Caco-2 (cell line): ENCODE data around the gene CACNA1C. TPM values are rescaled to one million over a fixed set of nuclear protein-coding genes. Genes with fewer than 3 reads are reported as not detected.

Experiments used
- BruUV-seq: library from RNA; stranded (reverse); fragments of 400-500 nt; replicated peaks from 2 replicates; lab custom pipeline; 2021; lab: Mats Ljungman, UMichigan
- CTCF ChIA-PET: fragments of 300-600 bp; sonication (Branson Sonifier 250); formaldehyde crosslinking; loops from one replicate; lab custom pipeline; 2022; ENCODE audit warnings: antibody characterized with exemption; lab: Charles Lee
- POLR2A ChIA-PET: fragments of 300-600 bp; sonication (Branson Sonifier 250); formaldehyde crosslinking; loops from one replicate; lab custom pipeline; 2022; ENCODE audit warnings: antibody characterized with exemption; lab: Charles Lee
- DNase-seq, 2 experiments: peaks; one replicate each; pipeline versions ENCODE4 v3.0.0 to v3.0.0-alpha.2; 2020 to 2022
- H3K27me3 ChIP-seq: replicated peaks from 2 replicates; pipeline ENCODE4 v1.6.0; 2011; ENCODE audit warnings: low read length; ENCODE audit not compliant: control insufficient read depth, insufficient read depth
- H3K36me3 ChIP-seq: 2 replicates; pipeline ENCODE4 v1.5.1; 2011; ENCODE audit warnings: low read length; ENCODE audit not compliant: control insufficient read depth, insufficient read depth
- H3K4me1 ChIP-seq: fragments of 250-450 bp; sonication (Bioruptor Pico); 2 replicates; pipeline ENCODE4 v1.5.1; 2020; ENCODE audit warnings: mild to moderate bottlenecking
- H3K4me3 ChIP-seq: 2 replicates; pipeline ENCODE4 v1.5.1; 2011; ENCODE audit warnings: low read depth, mild to moderate bottlenecking, control low read depth, low read length
- H3K9me3 ChIP-seq: fragments of 250-450 bp; sonication (Bioruptor Pico); 2 replicates; pipeline ENCODE4 v1.5.1; 2020; ENCODE audit warnings: mild to moderate bottlenecking, moderate library complexity
- H3K27ac Mint-ChIP-seq: one replicate; pipeline ENCODE4 v1.8.0; 2022; ENCODE audit warnings: mixed read lengths; ENCODE audit not compliant: unreplicated experiment
- H3K27me3 Mint-ChIP-seq: one replicate; pipeline ENCODE4 v1.8.0; 2022; ENCODE audit warnings: mixed read lengths; ENCODE audit not compliant: insufficient read depth, unreplicated experiment
- H3K36me3 Mint-ChIP-seq: one replicate; pipeline ENCODE4 v1.8.0; 2022; ENCODE audit warnings: mild to moderate bottlenecking, mixed read lengths; ENCODE audit not compliant: insufficient read depth, unreplicated experiment
- H3K4me1 Mint-ChIP-seq: one replicate; pipeline ENCODE4 v1.8.0; 2022; ENCODE audit warnings: low read depth, mixed read lengths; ENCODE audit not compliant: unreplicated experiment
- H3K4me3 Mint-ChIP-seq: one replicate; pipeline ENCODE4 v1.8.0; 2022; ENCODE audit warnings: mild to moderate bottlenecking, moderate library complexity, mixed read lengths; ENCODE audit not compliant: unreplicated experiment
- H3K9me3 Mint-ChIP-seq: one replicate; pipeline ENCODE4 v1.8.0; 2022; ENCODE audit warnings: mixed read lengths; ENCODE audit not compliant: unreplicated experiment
- intact Hi-C: fragments of 100-400 bp; cut with micrococcal nuclease; formaldehyde crosslinking; loops from one replicate; pipeline ENCODE4 v1.10.0; 2022; ENCODE audit not compliant: unreplicated experiment
- total RNA-seq: library from RNA; stranded (reverse); gene quantifications from 2 replicates; pipeline ENCODE4 v1.2.3, GENCODE V29; 2022
- TF ChIP-seq, protein P1 (sequence below), 2 experiments: fragments of 200-600 bp in 1 of 2; IDR thresholded peaks; 1 replicate in 1 of 2; 2 replicates in 1 of 2; pipeline versions ENCODE4 v1.5.1 to v1.8.0; 2011 to 2022; ENCODE audit warnings: antibody characterized with exemption in 1 of 2, control low read depth in 1 of 2, inconsistent platforms in 1 of 2, low read depth in 1 of 2, low read length in 1 of 2, mild to moderate bottlenecking in 1 of 2, moderate library complexity in 1 of 2; ENCODE audit not compliant: insufficient read depth in 1 of 2, severe bottlenecking in 1 of 2, unreplicated experiment in 1 of 2

CACNA1C gene
- total RNA-seq, 1 experiment from 2014 or later, result not detected

DNA sequence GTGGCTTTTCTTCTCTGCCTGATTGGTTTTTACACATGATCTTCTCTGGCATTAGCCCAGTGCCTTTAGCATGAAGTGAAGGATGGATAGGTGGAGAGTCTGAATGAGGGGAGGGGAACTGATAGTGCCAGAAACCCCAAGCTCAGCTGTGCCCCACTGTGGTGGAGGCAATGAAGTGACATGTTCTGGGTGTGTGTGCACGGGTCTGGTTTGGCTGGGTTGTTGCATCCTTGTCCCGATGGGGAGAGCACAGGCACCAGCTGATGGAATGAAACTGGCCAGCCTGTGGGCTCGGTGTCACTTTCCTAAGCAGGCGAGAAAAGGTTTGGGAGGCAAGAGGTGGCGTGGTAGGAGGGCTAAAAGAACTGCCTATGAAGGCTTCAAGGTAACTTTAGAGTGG is 65.3 kb downstream of the CACNA1C start:
- no peaks in the 10 kb centered on the region for H3K9me3 Mint-ChIP-seq
- H3K36me3 ChIP-seq, result no peaks in the 10 kb centered on the region
- no peak overlapping the region for H3K4me3 Mint-ChIP-seq
- H3K36me3 Mint-ChIP-seq, result no peaks in the 10 kb centered on the region
- TF ChIP-seq, protein P1, sequence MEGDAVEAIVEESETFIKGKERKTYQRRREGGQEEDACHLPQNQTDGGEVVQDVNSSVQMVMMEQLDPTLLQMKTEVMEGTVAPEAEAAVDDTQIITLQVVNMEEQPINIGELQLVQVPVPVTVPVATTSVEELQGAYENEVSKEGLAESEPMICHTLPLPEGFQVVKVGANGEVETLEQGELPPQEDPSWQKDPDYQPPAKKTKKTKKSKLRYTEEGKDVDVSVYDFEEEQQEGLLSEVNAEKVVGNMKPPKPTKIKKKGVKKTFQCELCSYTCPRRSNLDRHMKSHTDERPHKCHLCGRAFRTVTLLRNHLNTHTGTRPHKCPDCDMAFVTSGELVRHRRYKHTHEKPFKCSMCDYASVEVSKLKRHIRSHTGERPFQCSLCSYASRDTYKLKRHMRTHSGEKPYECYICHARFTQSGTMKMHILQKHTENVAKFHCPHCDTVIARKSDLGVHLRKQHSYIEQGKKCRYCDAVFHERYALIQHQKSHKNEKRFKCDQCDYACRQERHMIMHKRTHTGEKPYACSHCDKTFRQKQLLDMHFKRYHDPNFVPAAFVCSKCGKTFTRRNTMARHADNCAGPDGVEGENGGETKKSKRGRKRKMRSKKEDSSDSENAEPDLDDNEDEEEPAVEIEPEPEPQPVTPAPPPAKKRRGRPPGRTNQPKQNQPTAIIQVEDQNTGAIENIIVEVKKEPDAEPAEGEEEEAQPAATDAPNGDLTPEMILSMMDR (IDR thresholded peaks at IDR 0.05; ENCODE audit: insufficient read depth in 1 of 2, low read depth in 1 of 2, low read length in 1 of 2, severe bottlenecking in 1 of 2, unreplicated experiment in 1 of 2), result peak in 1 of 2 experiments; percentile 20
- DNase-seq, result no peak
- no peaks in the 10 kb centered on the region for H3K27me3 ChIP-seq
- H3K27me3 Mint-ChIP-seq, result peaks cover 7% of the 10 kb centered on the region
- no TSS peak for BruUV-seq
- no peak overlapping the region for H3K4me3 ChIP-seq
- no peaks in the 10 kb centered on the region for H3K4me1 Mint-ChIP-seq
- ChIA-PET POLR2A (no interaction called here), CTCF (no interaction called here)
- intact Hi-C loops, result no loop called here
- H3K4me1 ChIP-seq, result peaks cover 4% of the 10 kb centered on the region; the same call in 1 of the 2 replicates
- H3K27ac Mint-ChIP-seq, result no peak overlapping the region
- H3K9me3 ChIP-seq, result no peaks in the 10 kb centered on the region

DNA sequence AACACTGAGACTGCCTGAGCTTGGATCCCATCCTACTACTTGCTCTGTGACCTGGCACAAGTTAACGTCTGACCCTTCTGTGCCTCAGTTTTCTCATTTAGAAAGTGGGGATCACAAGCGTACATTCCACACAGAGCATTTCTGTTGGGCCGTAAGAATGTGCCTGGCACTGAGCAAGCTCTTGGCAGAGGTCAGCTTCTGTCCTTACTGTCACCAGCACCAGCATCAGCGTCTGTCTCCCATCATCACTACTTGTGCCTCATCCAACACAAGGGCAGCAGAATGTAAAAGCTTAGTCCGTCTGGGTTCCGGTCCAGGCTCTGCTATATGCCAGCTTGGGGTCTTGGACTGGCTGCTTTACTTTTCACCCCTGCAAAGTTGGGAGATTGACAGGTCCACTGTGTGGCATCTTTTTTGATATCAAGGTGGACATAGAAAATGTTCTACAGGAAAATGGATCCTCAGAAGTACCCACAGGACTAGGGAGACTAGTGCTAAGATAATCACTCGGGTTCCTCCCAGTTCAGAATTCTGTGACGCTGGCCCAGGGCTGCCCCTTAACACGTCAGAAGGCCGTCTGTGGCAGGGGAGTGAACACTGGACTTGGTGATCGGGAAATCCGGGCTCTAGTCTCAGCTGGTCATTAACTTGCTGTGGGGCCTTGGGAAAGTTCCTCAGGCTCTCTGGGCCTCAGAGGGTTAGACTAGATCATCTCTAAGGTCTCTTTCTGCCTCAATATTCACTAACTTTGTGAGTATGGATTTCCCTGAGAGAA is 65.9 kb downstream of the CACNA1C start:
- BruUV-seq, result no TSS peak
- Histone ChIP-seq H3K4me3 (no peak overlapping the region), H3K9me3 (no peaks in the 10 kb centered on the region), H3K4me1 (no peaks in the 10 kb centered on the region), H3K36me3 (no peaks in the 10 kb centered on the region), H3K27me3 (no peaks in the 10 kb centered on the region)
- no peak overlapping the region for H3K4me3 Mint-ChIP-seq
- intact Hi-C loops, result no loop called here
- H3K27ac Mint-ChIP-seq, result no peak overlapping the region
- ChIA-PET CTCF (no interaction called here), POLR2A (no interaction called here)
- no peak for DNase-seq
- peaks cover 7% of the 10 kb centered on the region for H3K27me3 Mint-ChIP-seq
- TF ChIP-seq, protein P1 (IDR thresholded peaks at IDR 0.05; ENCODE audit: insufficient read depth in 1 of 2, low read depth in 1 of 2, low read length in 1 of 2, severe bottlenecking in 1 of 2, unreplicated experiment in 1 of 2), result no peak
- H3K4me1 Mint-ChIP-seq, result no peaks in the 10 kb centered on the region
- H3K9me3 Mint-ChIP-seq, result no peaks in the 10 kb centered on the region
- no peaks in the 10 kb centered on the region for H3K36me3 Mint-ChIP-seq

DNA sequence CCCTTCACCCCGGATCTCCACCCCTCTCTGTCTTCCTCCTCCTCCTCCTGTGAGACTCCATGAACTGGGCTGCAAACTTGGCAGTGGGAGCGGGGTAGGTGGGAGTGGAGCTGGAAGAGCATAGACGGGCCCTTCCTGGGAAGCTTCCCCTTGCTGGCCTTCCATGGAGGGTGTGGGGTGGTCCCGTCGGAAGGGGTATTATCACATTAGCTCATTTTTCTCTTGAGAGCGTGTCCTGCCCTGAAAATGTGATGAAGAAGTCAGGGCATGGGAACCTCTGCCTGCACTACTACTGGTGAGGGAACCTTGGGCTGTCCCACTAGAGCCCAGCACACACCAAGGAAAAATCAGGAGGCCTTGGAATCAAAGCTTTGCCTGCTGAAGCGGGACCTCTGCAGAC is 66.5 kb downstream of the CACNA1C start:
- no peak overlapping the region for H3K4me3 Mint-ChIP-seq
- DNase-seq, result no peak
- BruUV-seq, result no TSS peak
- ChIA-PET CTCF (no interaction called here), POLR2A (no interaction called here)
- TF ChIP-seq, protein P1 (IDR thresholded peaks at IDR 0.05; ENCODE audit: insufficient read depth in 1 of 2, low read depth in 1 of 2, low read length in 1 of 2, severe bottlenecking in 1 of 2, unreplicated experiment in 1 of 2), result no peak
- H3K4me3 ChIP-seq, result no peak overlapping the region
- H3K36me3 Mint-ChIP-seq, result no peaks in the 10 kb centered on the region
- H3K4me1 ChIP-seq, result no peaks in the 10 kb centered on the region
- H3K36me3 ChIP-seq, result no peaks in the 10 kb centered on the region
- intact Hi-C loops, result no loop called here
- no peaks in the 10 kb centered on the region for H3K9me3 ChIP-seq
- no peaks in the 10 kb centered on the region for H3K4me1 Mint-ChIP-seq
- no peak overlapping the region for H3K27ac Mint-ChIP-seq
- H3K27me3 ChIP-seq, result no peaks in the 10 kb centered on the region
- peaks cover 9% of the 10 kb centered on the region for H3K27me3 Mint-ChIP-seq
- no peaks in the 10 kb centered on the region for H3K9me3 Mint-ChIP-seq
